GM18907 (cell line): ENCODE data around the gene MT1H.

Experiments
- ATAC-seq: cut with Tn5 transposase; IDR thresholded peaks from one replicate; pipeline ENCODE4 v1.9.1; 2021; ENCODE audit warnings: mild to moderate bottlenecking, moderate library complexity; ENCODE audit not compliant: unreplicated experiment

The MT1H gene

DNA sequence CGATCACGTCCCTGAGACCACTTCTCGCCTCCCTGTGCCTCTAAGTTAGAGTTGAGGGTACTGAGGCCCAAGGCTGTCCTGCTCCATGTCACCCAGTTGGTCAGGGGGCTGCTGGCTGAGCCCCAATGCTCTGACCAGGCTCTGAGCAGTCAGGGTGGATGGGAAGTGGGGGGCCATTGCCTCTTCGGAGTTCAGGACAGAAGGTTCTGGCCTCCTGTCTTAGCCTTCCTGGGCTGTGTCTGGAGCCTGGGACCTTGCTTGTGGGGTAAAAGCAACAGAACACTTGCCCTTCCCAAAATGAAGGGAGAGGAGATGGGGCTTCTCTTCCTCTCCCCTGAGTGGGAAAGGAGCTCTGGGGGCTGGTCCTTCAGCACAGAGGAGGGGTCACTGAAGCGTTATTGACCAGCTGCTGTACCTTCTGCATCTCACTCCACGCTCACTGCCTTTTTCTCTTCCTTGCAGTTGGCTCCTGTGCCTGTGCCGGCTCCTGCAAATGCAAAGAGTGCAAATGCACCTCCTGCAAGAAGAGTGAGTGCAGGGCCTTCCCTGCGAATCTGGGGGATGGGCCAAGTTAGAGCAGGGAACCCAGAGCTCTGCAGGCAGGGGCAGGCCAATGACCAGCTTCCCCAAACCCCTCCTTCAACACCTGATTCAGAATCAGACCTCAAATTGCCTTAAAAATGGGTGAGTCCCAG is 13.2 kb downstream of the MT1H start:
- peak; percentile 7 for ATAC-seq

DNA sequence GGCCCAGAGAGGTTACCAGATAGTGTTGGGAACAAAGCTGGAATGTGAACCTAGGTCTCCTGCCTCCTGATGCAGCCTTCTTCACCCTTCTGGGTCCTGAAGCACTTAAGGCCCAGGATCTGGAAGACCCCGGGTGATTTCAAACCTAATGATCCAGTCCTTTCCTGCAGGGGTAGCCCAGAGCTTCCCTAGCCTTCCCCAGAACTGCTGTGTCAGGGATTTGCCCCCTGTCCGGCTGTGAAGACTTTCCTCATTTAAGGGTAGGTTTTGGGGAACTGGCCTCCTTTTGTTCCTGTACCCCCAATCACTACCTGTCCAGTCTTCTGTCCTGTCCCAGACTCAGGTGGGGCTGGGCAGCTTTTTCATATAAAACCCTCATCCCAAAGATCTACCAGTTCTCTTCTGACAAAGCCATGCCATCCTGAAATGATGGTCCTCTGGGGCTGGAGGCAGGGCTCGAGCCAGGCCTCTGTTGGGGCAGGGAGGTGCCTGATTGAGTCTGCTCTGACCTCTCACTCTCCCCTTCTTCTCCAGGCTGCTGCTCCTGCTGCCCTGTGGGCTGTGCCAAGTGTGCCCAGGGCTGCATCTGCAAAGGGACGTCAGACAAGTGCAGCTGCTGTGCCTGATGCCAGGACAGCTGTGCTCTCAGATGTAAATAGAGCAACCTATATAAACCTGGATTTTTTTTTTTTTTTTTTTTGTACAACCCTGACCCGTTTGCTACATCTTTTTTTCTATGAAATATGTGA is 14.0 kb downstream of the MT1H start:
- ATAC-seq: no peak

DNA sequence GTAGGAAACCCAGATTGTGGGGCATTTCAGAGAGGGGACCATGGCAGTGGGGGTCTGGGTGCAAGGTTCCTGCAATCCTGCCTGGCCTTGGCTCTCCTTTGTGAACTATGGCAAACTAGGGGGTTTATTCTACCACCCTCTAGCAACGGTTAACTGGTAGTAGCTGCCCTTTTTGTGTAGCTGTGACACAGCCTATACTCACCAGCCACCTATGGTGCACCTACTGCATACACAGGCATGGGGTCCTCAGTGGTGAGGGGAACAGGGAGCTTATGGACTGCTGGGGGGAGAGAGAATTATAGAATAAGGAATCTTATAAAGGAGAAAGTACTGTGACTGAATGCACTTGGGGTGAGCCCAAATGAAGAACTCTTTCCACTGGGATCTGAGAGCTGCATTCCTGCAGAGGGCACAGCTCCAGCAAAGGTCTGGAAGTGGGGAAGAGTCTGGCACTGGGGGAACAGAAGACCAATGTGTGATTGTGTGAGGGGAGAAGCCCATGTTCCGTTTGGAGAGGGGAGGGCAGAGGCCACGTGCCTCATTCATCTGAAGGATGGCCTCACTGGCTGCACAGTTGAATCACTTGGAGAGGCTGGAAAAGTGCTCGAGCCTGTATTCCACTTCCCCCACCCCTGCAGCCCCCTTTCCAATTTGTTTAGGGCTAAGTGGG is 14.8 kb downstream of the MT1H start:
- ATAC-seq: no peak

DNA sequence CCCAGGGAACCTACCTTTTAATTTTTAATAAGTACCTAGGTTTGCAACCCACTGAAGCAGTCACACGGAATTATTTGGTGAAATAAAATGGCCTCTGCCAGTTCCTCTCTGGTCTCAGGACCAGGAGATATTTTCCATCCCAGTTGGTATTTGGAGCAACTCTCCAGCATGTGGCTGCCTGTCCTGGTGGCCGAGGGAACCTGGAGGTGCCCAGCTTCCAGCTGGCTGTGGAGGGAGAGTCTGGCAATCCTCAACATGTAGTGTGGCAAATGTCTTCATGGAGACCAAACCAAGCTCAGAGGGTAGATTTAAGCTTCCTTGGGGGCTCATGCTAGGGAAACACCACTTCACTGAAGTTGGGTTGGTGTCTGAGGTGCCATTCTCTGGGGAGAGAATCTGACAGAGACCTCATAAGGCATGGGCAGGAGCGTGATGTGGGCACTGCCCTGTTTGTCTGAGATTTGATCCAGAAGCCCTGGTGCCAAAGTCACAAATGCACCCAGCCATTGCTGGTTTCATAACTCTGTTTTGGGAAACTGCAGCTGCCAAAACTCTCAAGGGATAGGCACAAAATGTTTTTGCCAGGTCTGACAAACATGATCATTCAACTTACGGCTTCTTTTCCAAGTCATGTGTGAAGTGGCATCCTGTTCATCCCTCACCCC is 15.4 kb downstream of the MT1H start:
- ATAC-seq: no peak

DNA sequence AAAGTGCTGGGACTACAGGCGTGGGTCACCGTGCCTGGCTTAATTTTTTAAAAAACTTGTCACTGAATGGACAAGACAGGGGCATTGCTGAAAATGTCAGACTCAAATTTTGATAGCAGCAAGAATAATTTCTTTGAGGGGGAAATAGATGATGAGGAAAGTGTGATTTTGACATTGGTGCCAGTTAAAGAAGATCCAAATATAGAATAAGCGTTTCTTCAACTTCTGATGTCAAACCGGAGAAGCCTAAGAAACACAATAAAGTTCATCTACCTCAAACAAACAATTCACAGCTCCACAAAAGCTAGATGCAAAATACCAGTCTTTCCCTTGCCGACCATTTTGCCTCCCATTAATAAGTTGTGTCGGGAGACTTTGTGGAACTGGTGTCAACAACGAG is 17.1 kb downstream of the MT1H start:
- ATAC-seq: no peak

DNA sequence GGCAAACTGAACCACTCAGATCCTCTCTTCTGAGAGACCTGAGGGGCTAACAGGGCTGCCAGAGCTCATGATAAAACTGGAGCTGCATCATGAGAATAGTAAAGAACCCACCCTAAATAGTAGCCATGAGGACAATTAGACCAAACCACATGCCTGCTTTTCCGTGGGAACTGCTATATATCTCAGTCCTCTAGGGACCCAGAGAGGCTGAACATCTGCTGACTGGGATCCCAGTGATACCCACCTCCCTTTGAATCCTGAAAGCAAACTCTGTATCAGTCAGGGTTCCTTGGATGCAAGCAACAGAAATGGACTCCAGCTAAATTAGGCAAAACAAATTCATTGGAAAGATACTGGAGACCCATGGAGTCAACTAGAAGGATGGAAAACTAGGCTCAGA is 19.1 kb downstream of the MT1H start:
- ATAC-seq: no peak

DNA sequence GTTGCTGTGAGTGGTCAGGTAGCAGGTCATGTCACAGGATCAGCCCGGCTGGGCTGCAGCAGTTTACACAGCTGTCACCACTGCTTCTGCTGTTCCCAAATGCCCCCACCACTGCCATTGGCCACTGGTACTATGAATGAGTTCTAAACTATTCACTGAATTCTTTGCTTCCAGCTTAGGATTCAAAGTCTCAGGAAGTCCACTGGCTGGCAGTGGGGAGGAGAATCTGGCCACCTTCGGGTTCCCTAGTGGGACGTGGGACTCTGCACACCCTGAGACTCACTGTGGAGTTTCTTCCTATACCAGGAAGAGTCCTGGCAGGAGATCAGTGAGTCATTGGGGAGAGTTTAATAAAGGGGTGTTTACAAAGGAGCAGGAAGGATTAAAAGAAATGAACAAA is 19.6 kb downstream of the MT1H start:
- ATAC-seq: no peak

DNA sequence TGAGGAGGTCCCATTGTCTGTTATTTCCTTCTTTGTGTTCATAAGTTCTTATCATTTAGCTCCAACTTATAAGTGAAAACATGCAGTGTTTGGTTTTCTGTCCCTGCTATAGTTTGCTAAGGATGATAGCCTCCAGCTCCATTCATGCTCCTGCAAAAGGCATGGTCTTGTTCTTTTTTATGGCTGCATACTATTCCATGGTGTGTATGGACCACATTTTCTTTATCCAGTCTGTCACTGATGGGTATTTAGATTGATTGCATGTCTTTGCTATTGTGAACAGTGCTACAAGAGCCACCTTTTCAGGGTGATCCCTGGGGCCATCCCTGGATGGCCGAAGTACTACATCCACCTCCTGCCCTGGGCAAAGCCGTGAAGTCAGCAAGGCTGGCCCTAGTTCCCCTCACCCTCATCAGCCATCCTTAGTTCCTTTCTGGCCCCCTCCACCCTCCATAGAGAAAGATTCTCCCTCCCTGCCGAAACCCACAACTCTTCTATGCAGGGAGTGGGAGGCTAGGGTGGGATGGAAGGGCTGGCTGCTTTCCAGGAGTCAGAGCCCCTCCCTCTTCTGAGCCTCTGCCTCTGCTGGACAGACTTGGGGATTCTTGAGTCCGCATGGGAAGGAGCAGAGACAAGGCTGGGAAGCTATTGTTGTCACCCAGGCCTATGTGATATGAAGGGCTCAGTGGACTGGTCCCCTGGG is 21.0 kb downstream of the MT1H start:
- ATAC-seq: no peak

DNA sequence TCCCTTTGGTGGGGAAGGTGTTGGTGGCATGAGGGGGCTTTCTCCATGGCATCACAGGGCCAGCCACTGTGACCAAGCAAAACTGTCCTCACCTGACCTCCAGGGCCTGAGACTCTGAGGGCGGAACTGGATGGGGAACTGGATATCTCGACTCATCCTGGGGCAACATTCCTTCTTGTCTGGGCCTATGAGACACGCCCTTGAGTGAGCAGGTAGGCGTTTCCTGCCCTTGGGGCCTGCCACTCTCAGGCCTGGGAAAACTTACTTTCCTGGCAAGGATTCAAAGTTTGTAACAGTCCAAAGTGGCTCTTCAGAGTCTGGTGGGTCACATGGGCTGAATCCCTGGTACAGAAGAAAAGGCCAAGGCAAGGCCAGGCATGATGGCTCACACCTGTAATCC is 22.3 kb downstream of the MT1H start:
- no peak for ATAC-seq

DNA sequence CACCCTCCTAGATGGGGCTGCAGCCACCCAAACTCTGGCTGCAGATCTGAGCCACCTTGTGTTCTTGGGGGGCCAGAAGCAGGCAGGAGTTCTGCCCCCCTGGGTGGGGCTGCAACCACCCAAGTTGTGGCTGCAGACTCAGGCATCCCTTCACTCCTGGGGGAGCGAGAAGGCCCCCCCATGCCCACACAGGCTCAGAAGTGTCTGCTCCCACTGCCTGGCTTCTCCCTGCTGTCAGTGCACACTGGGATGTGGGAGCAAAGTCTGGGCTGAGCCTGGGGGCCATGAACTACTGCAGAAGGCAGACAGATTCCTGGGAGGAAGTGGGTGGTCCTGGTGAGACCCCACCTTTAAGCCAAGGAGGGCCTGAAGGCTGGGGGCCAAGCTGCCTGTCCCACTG is 25.6 kb downstream of the MT1H start:
- ATAC-seq: no peak

DNA sequence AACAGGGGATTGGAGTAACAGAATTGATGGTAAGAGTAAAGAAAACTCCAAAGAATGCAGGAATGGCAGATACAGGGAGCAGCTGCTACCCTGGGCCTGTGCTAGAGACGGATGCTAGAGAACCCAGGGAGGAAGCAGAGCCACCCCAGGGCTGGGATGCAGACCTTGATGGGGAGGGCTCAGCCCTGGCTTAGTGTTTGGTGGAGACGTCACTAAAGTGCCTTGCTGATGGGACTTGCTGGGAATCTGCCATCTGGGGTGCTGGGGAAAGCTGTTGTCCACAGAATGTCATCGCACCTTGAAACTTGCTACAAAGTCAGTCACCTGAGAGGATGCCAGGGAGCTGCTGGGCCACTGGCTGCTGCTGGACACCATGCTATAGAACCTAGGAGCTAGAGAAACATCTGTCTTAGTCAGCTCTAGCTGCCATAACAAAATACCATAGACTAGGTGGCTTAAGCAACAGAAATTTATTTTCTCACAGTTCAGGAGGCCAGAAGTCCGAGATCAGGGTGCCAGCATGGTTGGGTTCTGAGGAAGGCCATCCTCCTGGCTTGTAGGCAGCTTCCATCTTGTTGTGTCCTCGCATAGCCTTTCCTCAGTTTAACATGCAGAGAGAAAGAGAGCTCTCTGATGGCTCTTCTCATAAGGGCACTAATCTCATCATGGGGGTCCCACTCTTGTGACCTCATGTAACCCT is 28.0 kb downstream of the MT1H start:
- no peak for ATAC-seq

DNA sequence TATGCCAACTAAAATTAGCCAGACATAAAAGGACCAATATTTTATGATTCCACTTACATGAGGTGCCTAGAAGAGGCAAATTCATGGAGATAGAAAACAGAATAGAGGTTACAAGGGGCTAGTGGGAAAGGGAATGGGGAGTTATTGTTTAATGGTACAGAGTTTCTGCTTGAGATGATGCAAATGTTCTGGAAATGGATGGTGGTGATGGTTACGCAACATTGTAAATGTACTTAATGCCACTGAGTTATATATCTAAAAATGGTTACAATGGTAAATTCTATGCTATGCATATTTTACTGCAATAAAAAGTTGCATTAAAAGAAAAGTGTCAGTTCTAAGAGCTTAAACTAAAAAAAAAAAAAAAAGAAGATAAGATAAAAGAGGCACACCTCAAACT is 30.6 kb downstream of the MT1H start:
- ATAC-seq: no peak

DNA sequence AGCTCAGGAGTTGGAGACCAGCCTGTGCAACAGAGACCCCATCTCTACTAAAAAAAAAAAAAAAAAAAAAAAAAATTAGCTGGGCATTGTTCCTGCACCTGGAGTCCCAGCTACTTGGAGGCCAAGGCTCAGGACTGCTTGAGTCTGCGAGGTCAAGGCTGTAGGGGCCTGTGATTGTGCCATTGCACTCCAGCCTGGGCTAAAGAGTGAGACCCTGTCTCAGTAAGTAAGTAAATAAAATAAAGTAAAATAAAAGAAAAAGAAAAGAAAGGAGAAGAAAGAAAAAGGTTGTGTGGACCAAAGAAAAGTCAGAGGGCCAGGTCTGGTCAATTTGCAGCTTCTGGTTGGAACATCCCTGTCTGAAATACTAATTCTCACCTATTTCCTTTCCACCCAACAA is 31.0 kb downstream of the MT1H start:
- ATAC-seq: no peak

DNA sequence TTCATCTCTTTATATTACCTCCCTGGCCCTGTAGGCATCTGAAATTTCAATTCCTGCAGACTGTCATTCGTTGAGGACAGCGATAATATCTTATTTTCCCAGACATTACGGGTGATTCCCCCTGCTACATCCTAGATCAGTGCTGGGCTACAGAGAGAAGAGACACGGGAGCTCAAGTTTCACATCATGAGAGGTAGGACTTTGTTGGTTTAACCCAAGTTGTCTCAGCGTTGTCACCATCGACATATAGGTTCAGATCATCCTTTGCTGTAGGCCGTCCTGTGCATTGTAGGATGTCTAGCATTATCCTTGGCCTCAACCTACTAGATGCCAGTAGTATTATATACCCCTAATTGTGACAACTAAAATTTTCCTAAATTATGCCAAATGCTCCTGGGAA is 31.9 kb downstream of the MT1H start:
- no peak for ATAC-seq

DNA sequence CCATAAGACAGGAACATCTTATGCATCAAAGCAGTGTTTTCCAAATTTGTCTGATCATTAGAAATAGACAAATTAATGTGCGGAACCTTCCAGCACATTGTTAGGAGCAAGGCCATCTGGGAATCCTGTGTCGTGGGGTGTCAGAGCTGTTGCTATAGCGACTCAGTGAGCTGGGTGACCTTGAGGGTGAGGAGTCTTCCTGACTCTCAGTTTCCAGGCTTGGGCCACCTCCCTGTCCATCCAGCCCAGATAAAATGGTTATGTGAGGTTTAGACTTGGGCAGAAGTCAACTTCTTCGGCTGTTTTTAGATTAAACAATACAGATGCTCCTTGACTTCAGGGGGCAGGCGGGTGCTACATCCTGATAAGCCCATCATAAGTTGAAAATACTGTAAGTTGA is 33.2 kb downstream of the MT1H start:
- ATAC-seq: no peak

DNA sequence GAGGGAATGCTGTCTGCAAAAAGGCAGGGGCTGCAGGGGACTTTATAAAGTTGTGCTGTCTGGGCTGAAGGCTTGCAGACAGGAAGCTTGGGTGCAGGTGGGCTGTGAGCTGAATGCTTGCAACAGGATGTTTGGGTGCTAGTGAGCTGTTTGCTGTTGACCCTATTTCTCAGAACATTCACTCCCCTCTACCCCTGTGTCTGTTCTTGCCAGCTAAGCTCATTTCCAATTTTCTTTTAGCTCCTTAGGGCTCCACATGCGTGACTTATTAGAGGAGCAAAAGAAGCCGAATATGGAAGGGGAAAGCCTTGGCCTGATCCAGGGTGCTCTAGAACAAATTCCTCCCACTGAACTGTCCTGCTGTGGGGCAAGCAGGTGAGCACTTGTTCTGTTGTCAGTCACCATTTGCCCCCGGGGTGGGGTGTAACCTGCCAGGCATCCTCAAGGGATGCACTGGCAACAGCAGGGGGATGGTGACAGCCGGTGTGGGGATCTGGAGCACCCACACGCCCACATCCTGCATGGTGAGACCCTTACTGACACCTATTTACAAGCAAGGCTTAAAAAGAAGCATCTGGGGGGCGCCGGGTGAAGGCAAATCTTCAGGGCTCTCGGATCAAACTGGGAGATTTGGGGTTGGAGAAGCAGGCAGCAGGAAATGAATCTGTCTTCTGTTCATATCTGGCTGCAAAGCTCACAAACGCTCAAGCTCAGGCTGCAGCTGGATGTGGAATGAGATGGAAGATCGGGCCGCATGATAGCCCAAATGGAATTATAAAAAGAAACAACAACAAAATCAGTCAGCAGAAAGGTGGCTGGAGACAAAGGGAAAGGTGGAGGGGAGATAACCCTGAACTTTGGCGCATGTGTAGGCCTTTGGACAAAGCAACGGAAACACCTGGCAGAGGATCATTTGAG is 39.2 kb downstream of the MT1H start:
- no peak for ATAC-seq

DNA sequence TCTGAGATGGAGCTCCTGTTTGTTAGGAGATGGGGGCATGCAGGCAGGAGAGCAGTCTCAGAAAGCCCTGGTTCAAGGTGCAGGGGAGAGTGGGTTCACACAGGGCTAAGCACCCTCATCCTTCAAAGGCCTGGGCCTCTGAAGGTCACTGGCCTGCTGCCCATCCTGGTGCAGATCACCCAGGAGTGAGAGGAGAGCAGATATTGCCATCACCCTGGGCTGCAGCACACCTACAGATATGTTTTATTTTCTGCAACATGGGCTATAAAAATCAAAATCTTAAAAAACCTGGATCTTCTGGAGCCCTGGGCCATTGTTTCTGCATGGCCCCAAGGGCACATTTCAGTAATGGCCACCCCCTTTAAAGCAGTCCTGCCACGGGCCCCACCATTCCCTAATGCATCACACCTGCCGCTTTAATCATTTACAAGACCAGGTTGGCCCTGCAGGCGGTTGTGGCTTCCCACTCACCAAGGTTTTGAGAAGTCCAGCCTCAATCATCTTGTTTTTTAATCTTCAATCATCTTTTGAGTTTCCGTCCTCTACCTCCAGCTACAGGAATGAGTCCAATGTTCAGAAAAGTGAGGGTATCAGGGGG is 39.9 kb downstream of the MT1H start:
- peak; percentile 44 for ATAC-seq

DNA sequence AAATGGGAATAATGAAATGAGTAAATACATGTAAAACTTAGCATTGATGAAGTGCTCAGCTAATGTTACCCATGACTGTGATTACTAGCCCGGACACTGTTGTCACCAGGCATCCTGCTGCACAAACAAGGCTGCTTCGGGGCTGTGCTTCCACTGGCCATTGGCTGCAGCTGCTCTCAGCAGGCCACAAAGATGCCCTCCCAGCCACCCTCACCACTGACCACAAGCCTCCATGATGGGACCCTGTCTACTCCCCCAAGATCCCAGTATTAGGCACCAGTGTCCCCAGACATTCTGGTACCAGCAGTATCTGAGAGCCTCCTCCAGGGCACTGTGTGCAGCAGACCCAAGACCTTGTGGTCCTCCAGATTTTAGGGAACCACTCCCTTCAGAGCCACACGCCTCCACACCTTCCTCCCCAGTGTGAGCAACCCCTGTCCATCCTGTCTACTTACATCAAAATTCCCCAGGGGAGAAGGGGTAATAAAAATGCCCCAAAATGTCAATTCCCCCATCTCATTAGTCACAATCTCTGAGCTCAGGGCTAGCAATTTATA is 40.6 kb downstream of the MT1H start:
- peak; percentile 28 for ATAC-seq

DNA sequence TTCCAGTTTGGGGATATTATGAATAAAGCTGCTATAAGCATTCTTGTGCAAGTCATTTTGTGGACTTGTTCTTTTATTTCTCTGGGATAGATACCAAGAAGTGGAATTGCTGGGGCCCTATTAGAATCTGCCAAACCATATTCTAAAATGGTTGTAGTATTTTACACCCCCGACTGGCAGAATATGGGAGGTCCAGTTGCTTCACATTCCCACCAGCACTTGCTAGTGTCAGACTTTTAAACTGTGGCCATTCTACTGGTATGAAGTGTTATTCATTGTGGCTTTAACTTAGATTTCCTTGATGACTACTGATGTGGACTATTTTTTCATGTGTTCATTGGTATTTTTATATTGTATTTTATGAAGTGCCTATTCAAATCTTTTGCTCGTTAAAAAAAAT is 42.2 kb downstream of the MT1H start:
- no peak for ATAC-seq
